ENCODE measurements around the gene FANCI.
"Not testable (repeated sequence)": the region's sequence is repeated elsewhere in the genome, so short reads cannot be mapped to it uniquely, and the experiment has no call there.

Gene FANCI

DNA sequence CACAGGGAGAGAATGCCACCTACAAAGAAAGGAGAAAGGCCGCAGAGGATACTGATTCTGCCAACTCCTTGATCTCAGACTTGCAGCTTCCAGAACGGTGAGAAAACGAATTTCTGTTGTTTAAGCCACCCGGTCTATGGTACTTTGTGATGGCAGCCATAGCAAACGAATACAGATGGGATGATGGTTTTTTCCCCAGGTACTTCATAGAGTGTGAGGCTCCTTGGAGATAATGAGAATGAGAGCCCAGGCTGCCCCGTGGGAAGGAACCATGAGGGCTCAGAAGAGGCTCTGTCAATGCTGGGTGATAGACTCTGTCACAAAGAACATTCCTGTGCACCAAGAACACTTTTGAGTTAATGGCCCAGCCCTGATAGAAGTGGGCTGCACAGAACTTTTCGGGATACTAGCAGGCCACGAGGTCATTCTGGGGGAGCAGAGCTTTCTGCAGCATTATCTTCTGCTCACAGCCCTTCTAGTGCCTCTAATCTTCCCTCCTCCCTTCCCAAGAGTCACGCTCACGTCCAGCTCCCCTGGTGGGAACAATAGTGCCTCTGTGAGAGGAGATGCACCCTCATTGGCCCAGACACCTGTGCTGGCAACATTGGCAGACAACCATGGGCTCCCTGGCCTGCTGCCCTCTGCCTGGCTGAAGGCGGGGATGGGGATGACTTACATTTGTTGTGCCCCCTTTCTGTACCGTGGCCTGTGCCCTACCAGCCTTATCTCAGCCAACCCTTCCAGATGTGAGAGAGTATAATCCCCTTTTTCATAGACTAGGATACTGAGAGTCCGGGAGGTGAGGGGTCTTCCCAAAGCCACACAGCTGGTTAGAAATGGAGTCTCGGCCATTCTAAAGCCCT is 17.2 kb upstream of the FANCI start:
- DNase-seq = no peak

DNA sequence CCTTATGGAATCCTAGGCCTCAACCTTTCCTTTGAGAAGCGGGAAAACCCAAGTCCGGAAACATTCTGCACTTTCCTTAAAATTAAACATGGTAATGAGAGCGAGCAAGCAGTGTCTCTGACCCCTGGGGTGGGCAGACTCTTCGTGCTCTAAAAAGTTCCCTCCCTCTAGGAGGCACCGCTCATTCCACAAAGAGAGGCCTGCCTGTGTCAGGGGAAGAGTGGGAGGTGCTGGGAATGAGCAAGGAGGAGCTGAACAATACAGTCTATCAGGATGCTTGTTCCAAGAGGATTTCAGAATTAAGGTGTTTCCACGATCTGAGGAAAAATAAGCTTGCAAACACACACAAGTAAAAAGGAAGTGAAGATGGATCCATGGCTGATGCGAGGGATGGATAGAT is 16.4 kb upstream of the FANCI start:
- no peak for DNase-seq

- no peak for DNase-seq
Observed at GRCh38 chr15:89230277-89230676, 13.5 kb upstream of the FANCI start.

DNA sequence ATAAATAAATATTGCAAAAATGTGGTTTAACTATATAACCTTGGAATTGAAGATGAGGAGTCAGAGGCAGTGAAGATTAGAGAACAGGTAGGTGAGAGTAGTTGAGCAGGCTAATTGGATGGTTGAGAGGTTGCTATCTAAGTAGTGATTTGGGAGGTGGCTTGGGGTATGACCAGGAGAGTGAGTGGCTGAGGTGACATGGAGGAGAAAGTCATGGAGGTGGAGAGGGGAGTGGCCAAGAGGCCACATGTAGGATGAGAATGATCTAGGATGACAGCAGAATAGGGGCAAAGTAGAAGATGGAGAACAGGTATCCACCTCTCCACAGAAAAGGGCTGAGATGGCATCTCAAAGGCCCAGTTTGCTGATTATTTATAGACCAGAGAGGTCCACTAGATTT is 11.9 kb upstream of the FANCI start:
- no peak for DNase-seq

DNA sequence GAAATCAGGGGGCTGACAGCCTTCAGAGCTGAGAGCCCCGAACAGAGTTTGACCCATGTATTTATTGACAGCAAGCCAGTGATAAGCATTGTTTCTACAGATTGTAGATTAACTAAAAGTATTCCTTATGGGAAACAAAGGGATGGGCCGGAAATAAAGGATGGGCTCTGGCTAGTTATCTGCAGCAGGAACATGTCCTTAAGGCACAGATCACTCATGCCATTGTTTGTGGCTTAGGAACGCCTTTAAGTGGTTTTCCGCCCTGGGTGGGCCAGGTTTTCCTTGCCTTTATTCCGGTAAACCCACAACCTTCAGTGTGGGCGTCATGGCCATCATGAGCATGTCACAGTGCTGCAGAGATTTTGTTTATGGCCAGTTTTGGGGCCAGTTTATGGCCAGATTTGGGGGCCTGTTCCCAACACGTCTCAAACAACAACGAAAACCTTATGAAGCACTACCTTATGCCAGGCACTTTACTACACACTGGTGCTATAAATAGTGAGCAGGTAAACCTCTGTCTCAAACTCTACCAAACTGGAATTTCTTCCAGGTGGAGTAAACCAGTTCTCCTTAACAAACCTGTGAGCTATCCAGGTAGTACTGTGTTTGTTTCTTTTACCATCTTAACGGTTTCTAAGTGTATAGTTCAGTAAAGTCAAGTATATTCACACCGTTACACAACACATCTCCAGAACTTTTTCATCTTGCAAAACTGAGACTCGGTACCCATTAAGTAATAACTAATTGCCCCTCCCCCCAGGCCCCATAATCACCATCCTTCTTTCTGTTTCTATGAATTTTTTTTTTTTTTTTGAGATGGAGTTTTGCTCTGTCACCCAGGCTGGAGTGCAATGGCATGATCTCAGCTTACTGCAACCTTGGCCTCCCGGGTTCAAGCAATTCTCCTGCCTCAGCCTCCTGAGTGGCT is 3.6 kb upstream of the FANCI start:
- DNase-seq = not testable (repeated sequence)

- no peak for DNase-seq
Observed at GRCh38 chr15:89243046-89243690, 611 bp upstream of the FANCI start.

DNA sequence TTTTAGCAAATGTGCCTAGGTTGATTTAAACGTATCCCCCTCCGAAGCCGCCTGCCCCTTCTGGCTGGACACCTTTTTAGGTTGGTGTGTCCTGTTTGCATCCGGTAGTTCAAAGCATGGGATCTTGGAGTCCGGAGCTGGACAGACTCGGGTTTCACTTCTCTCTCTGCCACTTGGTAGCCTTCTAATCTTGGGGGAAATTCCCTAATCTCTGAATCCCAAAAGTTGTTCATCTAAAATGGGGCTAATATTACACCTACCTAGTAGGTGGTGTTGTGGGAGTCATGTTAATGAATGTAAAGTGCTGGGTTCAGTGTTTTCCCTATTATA is 760 bp downstream of the FANCI start:
- no peak for DNase-seq

DNA sequence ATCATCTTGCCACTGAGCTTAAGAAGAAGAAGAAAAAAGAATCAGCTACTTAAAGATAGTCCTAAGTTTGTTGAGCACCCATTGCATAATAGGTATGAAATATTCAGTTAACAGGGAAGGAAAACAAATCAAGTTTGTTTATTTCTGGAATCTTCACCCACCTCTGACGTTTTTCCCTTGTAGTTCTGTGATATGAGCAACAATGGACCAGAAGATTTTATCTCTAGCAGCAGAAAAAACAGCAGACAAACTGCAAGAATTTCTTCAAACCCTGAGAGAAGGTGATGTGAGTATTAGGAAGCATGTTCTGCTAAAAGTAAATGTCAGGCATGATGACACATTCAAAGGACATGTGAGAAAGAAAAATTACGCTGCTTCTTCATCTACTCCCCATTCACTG is 3.7 kb downstream of the FANCI start:
- no peak for DNase-seq

GRCh38 chr15:89248584-89248983 is 4.8 kb downstream of the FANCI start:
- no peak for DNase-seq

DNA sequence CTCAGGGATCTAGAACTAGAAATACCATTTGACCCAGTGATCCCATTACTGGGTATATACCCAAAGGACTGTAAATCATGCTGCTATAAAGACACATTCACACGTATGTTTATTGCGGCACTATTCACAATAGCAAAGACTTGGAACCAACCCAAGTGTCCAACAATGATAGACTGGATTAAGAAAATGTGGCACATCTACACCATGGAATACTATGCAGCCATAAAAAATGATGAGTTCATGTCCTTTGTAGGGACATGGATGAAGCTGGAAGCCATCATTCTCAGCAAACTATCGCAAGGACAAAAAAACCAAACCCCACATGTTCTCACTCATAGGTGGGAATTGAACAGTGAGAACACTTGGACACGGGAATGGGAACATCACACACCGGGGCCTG is 6.4 kb downstream of the FANCI start:
- DNase-seq = not testable (repeated sequence)

- DNase-seq = not testable (repeated sequence)
Observed at GRCh38 chr15:89277281-89277680, 33.5 kb downstream of the FANCI start.

DNA sequence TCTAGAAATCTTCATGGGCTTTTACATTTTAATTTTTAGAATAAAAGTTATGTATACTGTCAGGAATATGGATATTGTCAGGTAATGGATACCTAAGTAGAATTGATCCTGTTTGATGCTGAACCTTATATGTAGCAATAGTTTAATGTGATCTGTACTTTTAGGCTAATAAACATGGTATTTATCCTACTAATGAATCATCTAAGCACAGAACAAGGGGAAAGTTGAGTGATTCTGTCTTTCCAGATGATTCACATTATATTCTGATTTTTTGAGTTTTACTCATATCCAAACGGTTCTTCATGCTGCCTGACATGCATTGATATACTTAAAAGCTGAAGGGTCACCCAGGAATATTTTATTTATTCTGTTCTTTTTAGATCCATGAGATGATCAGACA is 34.5 kb downstream of the FANCI start:
- no peak for DNase-seq

DNA sequence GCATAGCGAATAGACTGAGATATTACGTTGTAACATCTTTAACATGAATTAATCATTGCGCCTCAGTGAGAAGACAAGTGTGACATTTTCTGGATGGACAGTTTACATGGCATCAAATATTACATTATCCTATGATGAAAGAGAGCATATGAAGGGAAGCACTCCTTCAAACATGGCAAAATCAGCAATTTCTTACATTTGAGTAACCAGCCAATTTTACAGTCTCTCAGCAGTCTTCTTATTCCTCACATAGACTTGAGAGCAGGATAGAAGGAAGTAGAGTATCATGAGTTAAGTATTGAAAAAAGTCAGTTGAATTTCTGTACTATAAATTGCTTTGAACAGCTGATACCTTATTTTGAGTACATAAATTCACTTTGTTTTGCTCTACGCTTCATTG is 38.9 kb downstream of the FANCI start:
- DNase-seq = no peak

DNA sequence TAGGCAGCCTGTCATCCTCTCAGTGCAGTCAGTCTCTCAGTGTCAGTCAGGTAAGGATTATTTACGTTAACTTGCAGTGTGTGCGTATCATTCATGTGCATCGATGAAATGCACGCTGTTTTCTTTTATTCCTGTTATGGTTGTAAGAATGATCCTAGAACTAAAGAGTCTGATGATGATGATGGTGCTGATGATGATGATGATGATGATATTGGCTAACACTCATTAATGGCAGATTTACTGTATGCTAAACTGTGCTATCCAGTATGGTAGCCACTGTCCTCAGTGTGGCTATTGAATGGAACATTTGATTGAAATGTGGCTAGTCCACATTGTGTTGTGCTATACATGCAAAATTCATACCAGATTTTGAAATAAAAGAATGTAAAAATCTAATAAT is 39.4 kb downstream of the FANCI start:
- no peak for DNase-seq

- DNase-seq = no peak
Observed at GRCh38 chr15:89291934-89292438, 48.2 kb downstream of the FANCI start.

DNA sequence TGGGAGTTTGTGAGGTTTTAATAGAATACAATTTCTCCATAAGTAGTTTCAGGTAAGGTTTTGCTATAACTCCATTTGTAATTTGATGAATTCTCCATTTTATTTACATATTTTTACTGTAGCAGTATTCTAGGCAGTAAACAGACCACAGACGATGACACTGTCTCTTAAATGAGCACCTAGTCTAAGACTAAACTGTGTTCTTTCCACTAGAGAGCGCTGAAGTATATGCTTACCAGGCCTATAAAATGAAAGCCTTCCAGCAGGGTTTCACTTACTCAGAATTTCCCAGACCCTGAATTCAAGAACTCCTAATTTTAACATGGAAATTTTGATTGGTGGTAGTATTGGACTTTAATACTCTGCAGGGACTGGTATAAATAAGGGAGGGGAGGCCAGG is 49.2 kb downstream of the FANCI start:
- no peak for DNase-seq

GRCh38 chr15:89299896-89300295 is 56.1 kb downstream of the FANCI start:
- DNase-seq = peak; percentile 38

DNA sequence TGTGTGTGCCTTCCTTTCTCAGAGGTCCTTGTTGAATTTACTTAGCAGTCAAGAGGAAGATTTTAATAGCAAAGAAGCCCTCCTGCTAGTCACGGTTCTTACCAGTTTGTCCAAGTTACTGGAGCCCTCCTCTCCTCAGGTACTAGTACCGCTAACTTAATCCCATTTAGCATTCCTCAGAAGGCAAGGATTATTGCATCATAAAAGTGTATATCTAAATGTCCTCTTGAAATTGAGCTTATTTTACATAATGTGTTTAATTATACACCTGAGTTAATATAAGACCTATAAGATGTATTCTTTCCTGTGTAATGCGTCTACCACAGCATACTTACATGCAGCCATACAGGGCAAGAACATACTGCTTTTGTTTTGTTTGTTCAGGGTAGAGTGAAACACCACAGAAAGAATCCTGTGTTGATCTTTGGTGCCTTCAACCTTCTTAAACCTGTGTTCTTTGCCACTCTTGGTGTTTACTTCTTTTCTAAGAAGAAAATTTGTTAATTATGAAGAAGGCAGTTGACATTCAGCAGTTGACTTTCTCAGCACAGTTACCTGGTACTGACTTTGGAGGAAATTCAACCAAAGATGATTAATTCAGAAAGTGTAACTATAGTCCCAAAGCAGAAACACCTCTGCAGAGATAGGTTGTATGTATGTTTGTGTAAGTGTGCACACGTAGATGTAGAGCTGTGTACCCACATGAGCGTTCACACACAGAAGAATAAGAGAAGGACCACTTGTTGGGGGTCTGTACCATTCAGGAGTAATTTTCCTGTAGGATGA is 57.7 kb downstream of the FANCI start:
- DNase-seq = no peak

- DNase-seq = no peak
Observed at GRCh38 chr15:89303986-89304385, 60.2 kb downstream of the FANCI start.

- no peak for DNase-seq
Observed at GRCh38 chr15:89305395-89305794, 61.6 kb downstream of the FANCI start.

DNA sequence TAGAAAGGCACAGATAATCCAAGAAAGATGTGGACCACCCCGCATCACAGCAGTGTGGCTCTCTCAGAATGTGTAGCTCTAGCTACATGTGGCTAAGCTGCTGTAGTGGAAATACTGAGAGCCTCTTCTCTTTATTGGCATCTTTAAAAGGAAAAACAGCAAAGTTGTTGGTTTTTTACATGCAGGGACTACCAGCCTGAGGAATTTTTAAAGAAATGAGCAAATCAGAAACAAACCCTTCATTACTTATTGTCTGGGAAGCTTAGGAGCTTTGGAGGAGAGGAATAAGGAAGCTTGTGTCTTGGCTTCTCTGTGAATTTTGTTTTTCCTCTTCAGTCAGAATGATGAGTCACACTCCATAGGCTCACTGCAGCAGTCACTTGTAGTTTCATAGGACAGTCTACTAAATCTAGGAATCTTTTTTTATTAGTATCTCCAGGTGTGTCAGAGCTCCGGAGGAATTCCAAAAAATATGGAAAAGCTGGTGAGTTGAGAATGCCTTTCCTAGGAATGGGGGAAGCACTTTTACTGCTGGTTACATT is 63.3 kb downstream of the FANCI start:
- DNase-seq = no peak

DNA sequence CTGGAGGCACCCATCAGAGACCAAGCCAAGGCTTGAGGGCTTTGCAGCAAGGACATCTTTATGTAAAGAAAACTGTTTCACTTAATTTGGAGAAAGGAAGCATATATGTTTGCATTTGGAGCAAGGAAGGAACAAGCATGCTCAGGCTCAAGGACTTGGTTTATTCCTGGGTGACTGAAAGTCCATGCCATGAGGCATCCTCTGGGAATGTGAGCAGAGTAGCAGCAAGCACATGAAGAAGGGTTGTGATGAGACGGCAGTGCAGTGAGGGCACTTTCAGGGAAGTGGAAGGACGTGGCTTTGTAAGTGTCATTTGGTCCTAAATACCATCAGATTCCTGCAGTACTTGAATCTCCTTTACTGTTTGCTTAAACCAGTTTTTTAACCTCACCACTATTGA is 64.0 kb downstream of the FANCI start:
- no peak for DNase-seq

Measured in NCI-H2171 treated with DMSO at 0.1 percent for 48 hours (cell line).